Keratinocyte (primary cell): ENCODE measurements around the gene RRAD.

Source experiments
- CTCF ChIP-seq, 3 experiments: IDR thresholded peaks in 1 of 3; conservative IDR thresholded peaks in 1 of 3; optimal IDR thresholded peaks in 1 of 3; 2 replicates in 2 of 3; 3 replicates in 1 of 3; pipeline versions ENCODE3 to v1.5.1; 2011; ENCODE audit warnings: low read length in 3 of 3, mild to moderate bottlenecking in 3 of 3, moderate library complexity in 2 of 3, control low read depth in 1 of 3, inconsistent platforms in 1 of 3; ENCODE audit not compliant: insufficient read depth in 2 of 3; ENCODE audit errors: extremely low read depth in 1 of 3
- EZH2 ChIP-seq: IDR thresholded peaks from one replicate; pipeline ENCODE4 v1.6.1; 2012; ENCODE audit warnings: inconsistent platforms, mild to moderate bottlenecking, low read length, moderate library complexity

- no peak for TF ChIP-seq CTCF (optimal IDR thresholded peaks at IDR 0.05 in 1 of 3, IDR thresholded peaks at IDR 0.05 in 1 of 3, conservative IDR thresholded peaks at IDR 0.05 in 1 of 3; ENCODE audit: extremely low read depth in 1 of 3, insufficient read depth in 2 of 3, low read length in 3 of 3)
- TF ChIP-seq EZH2: no peak
These were observed 48.4 kb upstream of the RRAD start for GRCh38 chr16:66973716-66974115.
